ENCODE measurements around the gene RRP1B.

- no peak for TF ChIP-seq CTCF (IDR thresholded peaks at IDR 0.05; ENCODE audit: poor library complexity)
- TF ChIP-seq EZH2phosphoT487 (IDR thresholded peaks at IDR 0.05; ENCODE audit: low read depth, severe bottlenecking, unreplicated experiment) = no peak
Measured at GRCh38 chr21:43694437-43695079, 35.2 kb downstream of the RRP1B start.
